Measurements from ENCODE around the gene E2F7. TPM values are rescaled to one million over a fixed set of nuclear protein-coding genes. Genes with fewer than 3 reads are reported as not detected.

Gene E2F7
- total and polyA plus RNA-seq, 2 donors (not counting 3 experiments of a cell fraction or from before 2014, with no cell fraction given), result 4.7 to 19.8 TPM

DNA sequence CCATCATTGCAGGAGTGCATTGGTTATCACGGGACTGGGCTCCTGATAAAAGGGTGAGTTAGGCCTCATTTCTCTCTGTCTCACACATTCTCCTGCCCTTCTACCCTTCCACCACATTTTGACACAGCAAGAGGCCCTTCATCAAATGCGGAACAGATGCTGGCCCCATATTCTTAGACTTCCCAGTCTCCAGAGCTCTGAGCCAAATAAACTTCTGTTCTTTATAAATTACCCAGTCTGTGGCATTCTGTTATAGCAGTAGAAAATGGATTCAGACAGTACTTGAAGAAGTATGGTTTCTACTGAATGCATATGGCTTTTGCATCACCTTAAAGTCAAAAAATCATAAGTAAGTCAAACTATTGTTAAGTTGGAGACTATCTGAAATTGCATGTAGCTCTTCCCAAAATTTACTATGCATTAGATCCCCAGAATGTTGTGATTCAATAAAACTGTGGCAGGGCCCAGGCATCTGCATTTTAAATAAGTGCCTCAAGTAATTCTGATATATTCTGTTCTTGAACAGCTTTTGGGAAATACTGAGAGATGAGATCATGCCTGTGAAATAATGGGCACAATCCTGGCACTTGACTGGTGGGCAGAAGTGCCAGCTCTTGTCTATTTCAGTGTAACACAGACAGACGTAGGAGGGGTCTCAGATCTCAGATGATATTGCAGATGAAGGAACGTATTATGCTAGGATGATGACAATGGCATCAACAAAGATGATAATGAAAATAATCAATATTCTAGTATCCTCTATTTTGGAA is 68.2 kb downstream of the E2F7 start:
- Histone ChIP-seq H3K4me1 (ENCODE audit: control insufficient read depth, extremely low read depth, insufficient read depth, low read length) (no peaks in the 10 kb centered on the region), H3K9me3 (replicated peaks; ENCODE audit: control insufficient read depth, insufficient read depth, low read length) (no peaks in the 10 kb centered on the region), H3K4me2 (ENCODE audit: insufficient read depth, low read length) (no peak overlapping the region), H3K9ac (replicated peaks; ENCODE audit: extremely low read depth, insufficient read depth, low read length) (no peak overlapping the region), H3K9me1 (replicated peaks; ENCODE audit: control insufficient read depth, extremely low read depth, insufficient read depth, low read length) (no peaks in the 10 kb centered on the region), H3K36me3 (ENCODE audit: control insufficient read depth in 2 of 2, extremely low read depth in 1 of 2, insufficient read depth in 2 of 2, low read length in 2 of 2) (no peaks in the 10 kb centered on the region), H4K20me1 (replicated peaks; ENCODE audit: control insufficient read depth, extremely low read depth, insufficient read depth, low read length) (no peaks in the 10 kb centered on the region), H3K4me3 (replicated peaks in 1 of 3; ENCODE audit: insufficient read depth in 1 of 3, low read depth in 1 of 3, low read length in 3 of 3) (no peak overlapping the region), H2AFZ (ENCODE audit: low read depth, low read length) (no peak overlapping the region), H3K79me2 (ENCODE audit: control insufficient read depth, insufficient read depth, low read length) (no peaks in the 10 kb centered on the region), H3K27ac (ENCODE audit: insufficient read depth, low read depth, low read length) (no peak overlapping the region), H3K27me3 (ENCODE audit: control insufficient read depth in 2 of 2, insufficient read depth in 2 of 2, low read length in 2 of 2) (peaks cover 0 to 6% of the 10 kb centered on the region in 2 experiments)
- BruUV-seq (replicated peaks), result no TSS peak
- TF ChIP-seq POLR2AphosphoS5 (IDR thresholded peaks at IDR 0.05; ENCODE audit: insufficient read depth, low read depth, low read length) (no peak), MYC (IDR thresholded peaks at IDR 0.05; ENCODE audit: low read depth, low read length) (no peak), POLR2A (IDR thresholded peaks at IDR 0.05; ENCODE audit: low read depth, low read length) (no peak), JUN (IDR thresholded peaks at IDR 0.05; ENCODE audit: borderline replicate concordance, insufficient read depth, insufficient read length, low read depth) (no peak), FOS (IDR thresholded peaks at IDR 0.05; ENCODE audit: borderline replicate concordance, insufficient read depth, low read length) (no peak), GATA2 (IDR thresholded peaks at IDR 0.05; ENCODE audit: insufficient read depth, insufficient read length, low read depth, low read length) (no peak), EZH2 (IDR thresholded peaks at IDR 0.05; ENCODE audit: borderline replicate concordance, low read depth, low read length, severe bottlenecking) (no peak)
- TF ChIP-seq, protein P1, sequence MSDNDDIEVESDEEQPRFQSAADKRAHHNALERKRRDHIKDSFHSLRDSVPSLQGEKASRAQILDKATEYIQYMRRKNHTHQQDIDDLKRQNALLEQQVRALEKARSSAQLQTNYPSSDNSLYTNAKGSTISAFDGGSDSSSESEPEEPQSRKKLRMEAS (IDR thresholded peaks at IDR 0.05; ENCODE audit: insufficient read depth, insufficient read length), result no peak
- TF ChIP-seq, protein P2, sequence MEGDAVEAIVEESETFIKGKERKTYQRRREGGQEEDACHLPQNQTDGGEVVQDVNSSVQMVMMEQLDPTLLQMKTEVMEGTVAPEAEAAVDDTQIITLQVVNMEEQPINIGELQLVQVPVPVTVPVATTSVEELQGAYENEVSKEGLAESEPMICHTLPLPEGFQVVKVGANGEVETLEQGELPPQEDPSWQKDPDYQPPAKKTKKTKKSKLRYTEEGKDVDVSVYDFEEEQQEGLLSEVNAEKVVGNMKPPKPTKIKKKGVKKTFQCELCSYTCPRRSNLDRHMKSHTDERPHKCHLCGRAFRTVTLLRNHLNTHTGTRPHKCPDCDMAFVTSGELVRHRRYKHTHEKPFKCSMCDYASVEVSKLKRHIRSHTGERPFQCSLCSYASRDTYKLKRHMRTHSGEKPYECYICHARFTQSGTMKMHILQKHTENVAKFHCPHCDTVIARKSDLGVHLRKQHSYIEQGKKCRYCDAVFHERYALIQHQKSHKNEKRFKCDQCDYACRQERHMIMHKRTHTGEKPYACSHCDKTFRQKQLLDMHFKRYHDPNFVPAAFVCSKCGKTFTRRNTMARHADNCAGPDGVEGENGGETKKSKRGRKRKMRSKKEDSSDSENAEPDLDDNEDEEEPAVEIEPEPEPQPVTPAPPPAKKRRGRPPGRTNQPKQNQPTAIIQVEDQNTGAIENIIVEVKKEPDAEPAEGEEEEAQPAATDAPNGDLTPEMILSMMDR (IDR thresholded peaks at IDR 0.05; ENCODE audit: extremely low read depth in 1 of 2, insufficient read depth in 1 of 2, low read depth in 1 of 2, low read length in 2 of 2), result no peak
- intact Hi-C loops (cut with micrococcal nuclease) (no loop called here), dilution Hi-C loops (cut with MboI; ENCODE audit: extremely low pct_ligation_motif_present, low sequenced_read_pairs) (no loop called here)
- ChIA-PET CTCF (no interaction called here), POLR2A (no interaction called here)
- DNase-seq (ENCODE audit: low read depth, low spot score) (no peak), FAIRE-seq (no peak)
